Measurements from ENCODE around the gene CKB.
"Not testable (repeated sequence)": the region's sequence is repeated elsewhere in the genome, so short reads cannot be mapped to it uniquely, and the experiment has no call there.

The CKB gene

GRCh38 chr14:103517174-103517566, 5.5 kb downstream of the CKB start:
- no peak for DNase-seq
- Histone ChIP-seq H3K4me3 (ENCODE audit: low read depth, low read length) (no peak overlapping the region), H3K27me3 (replicated peaks) (peaks cover 2% of the 10 kb centered on the region), H3K27ac (no peak overlapping the region), H3K36me3 (replicated peaks) (peaks cover 6% of the 10 kb centered on the region)
- TF ChIP-seq, protein P1, sequence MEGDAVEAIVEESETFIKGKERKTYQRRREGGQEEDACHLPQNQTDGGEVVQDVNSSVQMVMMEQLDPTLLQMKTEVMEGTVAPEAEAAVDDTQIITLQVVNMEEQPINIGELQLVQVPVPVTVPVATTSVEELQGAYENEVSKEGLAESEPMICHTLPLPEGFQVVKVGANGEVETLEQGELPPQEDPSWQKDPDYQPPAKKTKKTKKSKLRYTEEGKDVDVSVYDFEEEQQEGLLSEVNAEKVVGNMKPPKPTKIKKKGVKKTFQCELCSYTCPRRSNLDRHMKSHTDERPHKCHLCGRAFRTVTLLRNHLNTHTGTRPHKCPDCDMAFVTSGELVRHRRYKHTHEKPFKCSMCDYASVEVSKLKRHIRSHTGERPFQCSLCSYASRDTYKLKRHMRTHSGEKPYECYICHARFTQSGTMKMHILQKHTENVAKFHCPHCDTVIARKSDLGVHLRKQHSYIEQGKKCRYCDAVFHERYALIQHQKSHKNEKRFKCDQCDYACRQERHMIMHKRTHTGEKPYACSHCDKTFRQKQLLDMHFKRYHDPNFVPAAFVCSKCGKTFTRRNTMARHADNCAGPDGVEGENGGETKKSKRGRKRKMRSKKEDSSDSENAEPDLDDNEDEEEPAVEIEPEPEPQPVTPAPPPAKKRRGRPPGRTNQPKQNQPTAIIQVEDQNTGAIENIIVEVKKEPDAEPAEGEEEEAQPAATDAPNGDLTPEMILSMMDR (IDR thresholded peaks at IDR 0.05; ENCODE audit: low read depth, low read length, missing control alignments): no peak
- in situ Hi-C loops (cut with HindIII; ENCODE audit: low pct_ligation_motif_present, low sequenced_read_pairs): no loop called here

GRCh38 chr14:103516426-103517173, 6.0 kb downstream of the CKB start:
- Histone ChIP-seq H3K27ac (no peak overlapping the region), H3K36me3 (replicated peaks) (peaks cover 9% of the 10 kb centered on the region), H3K4me3 (ENCODE audit: low read depth, low read length) (no peak overlapping the region), H3K27me3 (replicated peaks) (no peaks in the 10 kb centered on the region)
- TF ChIP-seq, protein P1 (IDR thresholded peaks at IDR 0.05; ENCODE audit: low read depth, low read length, missing control alignments): no peak
- in situ Hi-C loops (cut with HindIII; ENCODE audit: low pct_ligation_motif_present, low sequenced_read_pairs): no loop called here
- DNase-seq: no peak

DNA sequence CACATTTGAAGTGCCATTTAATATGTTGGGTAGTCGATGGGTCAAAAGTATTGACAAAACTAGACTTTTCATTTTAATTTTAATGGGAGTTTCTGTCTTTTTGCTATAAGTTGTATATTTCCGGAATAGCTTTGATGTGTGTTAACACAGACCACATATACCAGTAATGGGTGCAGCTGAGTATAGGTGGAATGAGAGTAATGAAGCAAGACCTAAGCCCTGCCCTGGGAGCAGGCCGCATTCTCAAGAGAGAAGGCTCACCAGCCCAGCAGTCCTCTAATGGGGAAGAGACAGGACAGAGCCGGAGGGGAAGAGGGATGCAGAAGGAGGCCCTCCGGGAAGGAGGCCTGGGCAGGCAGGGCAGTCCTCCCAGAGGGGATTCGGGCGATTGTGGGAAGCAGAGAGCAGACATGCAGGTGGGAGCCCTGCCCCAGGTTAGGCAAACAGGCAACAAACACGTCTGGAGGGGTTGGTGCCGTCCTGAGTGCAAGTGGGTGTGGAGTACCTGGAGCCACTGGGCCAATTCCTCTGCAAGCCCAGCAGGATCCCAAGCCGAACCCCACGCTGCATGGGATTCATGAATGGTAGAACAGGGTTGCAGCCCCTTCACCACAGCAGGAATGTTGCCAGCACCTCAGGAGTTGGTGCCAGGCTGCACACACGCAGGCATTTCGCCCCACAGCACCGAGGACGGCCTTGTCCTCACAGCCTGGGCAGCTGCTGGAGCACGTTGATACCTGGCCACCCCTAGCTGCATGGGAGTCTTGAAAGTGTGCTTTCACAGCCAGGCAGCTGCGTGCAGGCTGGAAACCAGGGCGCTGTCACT, 7.8 kb downstream of the CKB start:
- in situ Hi-C loops (cut with HindIII; ENCODE audit: low pct_ligation_motif_present, low sequenced_read_pairs): no loop called here
- TF ChIP-seq, protein P1 (IDR thresholded peaks at IDR 0.05; ENCODE audit: low read depth, low read length, missing control alignments): no peak
- Histone ChIP-seq H3K4me3 (ENCODE audit: low read depth, low read length) (no peak overlapping the region), H3K36me3 (replicated peaks) (peaks cover 18% of the 10 kb centered on the region), H3K27ac (no peak overlapping the region), H3K27me3 (replicated peaks) (no peaks in the 10 kb centered on the region)
- no peak for DNase-seq

- Histone ChIP-seq H3K27ac (no peak overlapping the region), H3K36me3 (replicated peaks) (peaks cover 33% of the 10 kb centered on the region), H3K4me3 (ENCODE audit: low read depth, low read length) (no peak overlapping the region), H3K27me3 (replicated peaks) (no peaks in the 10 kb centered on the region)
- in situ Hi-C loops (cut with HindIII; ENCODE audit: low pct_ligation_motif_present, low sequenced_read_pairs): no loop called here
- TF ChIP-seq, protein P1 (IDR thresholded peaks at IDR 0.05; ENCODE audit: low read depth, low read length, missing control alignments): peak; percentile 6
- no peak for DNase-seq
Measured at GRCh38 chr14:103512701-103513611, 9.7 kb downstream of the CKB start.

DNA sequence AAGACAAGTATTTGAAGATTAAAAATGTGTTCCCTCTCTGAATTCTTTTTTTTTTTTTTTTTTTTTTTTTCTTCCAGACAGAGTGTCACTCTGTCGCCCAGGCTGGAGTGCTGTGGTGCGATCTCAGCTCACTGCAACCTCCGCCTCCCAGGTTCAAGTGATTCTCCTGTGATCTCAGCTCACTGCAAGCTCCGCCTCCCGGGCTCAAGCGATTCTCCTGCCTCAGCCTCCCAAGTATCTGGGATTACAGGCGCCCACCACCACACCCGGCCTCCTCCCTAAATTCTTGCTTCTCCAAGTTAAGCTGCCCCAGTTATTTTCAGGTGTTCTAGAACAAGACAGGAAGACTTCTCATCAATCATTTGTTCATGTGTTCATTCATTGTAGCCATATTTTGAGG, 10.4 kb downstream of the CKB start:
- in situ Hi-C loops (cut with HindIII; ENCODE audit: low pct_ligation_motif_present, low sequenced_read_pairs); DNase-seq; H3K27me3 ChIP-seq (replicated peaks); H3K27ac ChIP-seq; H3K4me3 ChIP-seq (ENCODE audit: low read depth, low read length): not testable (repeated sequence)
- peaks cover 39% of the 10 kb centered on the region for H3K36me3 ChIP-seq (replicated peaks)
